Choroid plexus epithelial cell (primary cell): ENCODE results near the gene FALEC.

Experiments
- DNase-seq: peaks from one replicate; pipeline ENCODE4 v3.0.0-alpha.2; 2010; ENCODE audit warnings: low read depth
- H3K4me3 ChIP-seq: 2 replicates; pipeline ENCODE4 v1.5.1; 2011; ENCODE audit warnings: low read depth, mild to moderate bottlenecking, control low read depth, low read length, moderate library complexity
- TF ChIP-seq, protein P1 (sequence below): conservative IDR thresholded peaks from 2 replicates; pipeline ENCODE4 v1.5.1; 2011; ENCODE audit warnings: low read depth, mild to moderate bottlenecking, control low read depth, inconsistent platforms, low read length, moderate library complexity

FALEC gene

DNA sequence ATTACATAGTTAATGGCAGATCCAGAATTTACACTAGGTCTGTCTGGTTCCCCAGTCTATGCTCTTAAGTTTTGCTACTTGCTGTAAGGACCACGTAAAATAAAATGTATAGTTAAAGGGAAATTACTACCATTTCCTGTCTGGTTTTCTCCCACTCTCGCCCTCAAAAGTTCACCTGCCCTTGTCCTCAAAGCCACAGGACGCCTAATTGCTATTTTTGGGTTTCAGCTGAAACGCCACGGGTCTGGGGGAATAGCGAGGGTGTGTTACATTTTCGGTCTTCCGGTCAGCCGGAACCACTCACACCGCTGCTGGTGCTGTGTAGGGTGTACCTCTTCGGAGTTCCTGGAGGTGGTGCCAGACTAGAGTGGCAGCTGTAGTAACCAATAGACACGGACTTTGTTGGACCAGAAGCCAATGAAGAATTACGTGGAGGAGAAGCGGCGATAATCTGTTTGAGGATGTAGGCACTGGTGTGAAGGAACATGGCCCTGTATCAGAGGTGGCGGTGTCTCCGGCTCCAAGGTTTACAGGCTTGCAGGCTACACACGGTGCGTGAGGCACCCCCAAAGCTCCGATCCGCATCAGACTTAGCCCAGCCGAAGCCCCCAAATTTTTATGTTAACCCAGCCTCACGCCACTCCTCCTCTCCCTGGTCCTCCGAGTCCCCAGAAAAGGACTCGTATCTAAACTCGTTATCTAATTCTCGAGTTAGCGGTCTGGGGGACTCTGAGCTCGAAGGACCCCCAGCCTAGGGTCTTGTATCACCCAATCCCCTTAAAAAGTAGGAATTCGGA is 28.4 kb upstream of the FALEC start, which contains the start of gene TARS2:
Gene TARS2, plus strand, starts transcription at position 454 of the 797 bp plus-strand sequence. Its CDS starts 32 bp downstream, at position 486.
- peak; percentile 99 for DNase-seq
- peak within 1 kb of the TSS; percentile 88 for H3K4me3 ChIP-seq
- TF ChIP-seq, protein P1, sequence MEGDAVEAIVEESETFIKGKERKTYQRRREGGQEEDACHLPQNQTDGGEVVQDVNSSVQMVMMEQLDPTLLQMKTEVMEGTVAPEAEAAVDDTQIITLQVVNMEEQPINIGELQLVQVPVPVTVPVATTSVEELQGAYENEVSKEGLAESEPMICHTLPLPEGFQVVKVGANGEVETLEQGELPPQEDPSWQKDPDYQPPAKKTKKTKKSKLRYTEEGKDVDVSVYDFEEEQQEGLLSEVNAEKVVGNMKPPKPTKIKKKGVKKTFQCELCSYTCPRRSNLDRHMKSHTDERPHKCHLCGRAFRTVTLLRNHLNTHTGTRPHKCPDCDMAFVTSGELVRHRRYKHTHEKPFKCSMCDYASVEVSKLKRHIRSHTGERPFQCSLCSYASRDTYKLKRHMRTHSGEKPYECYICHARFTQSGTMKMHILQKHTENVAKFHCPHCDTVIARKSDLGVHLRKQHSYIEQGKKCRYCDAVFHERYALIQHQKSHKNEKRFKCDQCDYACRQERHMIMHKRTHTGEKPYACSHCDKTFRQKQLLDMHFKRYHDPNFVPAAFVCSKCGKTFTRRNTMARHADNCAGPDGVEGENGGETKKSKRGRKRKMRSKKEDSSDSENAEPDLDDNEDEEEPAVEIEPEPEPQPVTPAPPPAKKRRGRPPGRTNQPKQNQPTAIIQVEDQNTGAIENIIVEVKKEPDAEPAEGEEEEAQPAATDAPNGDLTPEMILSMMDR: peak; percentile 38

DNA sequence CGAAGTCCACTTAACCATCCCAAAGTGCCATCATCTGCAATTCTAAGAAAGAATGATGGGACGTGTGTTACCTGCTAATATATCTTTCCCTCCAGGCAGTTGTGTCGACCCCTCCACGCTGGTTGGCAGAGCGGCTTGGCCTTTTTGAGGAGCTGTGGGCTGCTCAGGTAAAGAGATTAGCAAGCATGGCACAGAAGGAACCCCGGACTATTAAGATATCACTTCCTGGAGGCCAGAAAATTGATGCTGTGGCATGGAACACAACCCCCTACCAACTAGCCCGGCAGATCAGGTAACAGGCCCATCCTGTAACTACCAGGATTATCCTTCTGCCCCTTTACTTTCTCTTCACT is 27.8 kb upstream of the FALEC start:
- no peak for DNase-seq
- peak overlapping the region; percentile 88 for H3K4me3 ChIP-seq
- TF ChIP-seq, protein P1: no peak

DNA sequence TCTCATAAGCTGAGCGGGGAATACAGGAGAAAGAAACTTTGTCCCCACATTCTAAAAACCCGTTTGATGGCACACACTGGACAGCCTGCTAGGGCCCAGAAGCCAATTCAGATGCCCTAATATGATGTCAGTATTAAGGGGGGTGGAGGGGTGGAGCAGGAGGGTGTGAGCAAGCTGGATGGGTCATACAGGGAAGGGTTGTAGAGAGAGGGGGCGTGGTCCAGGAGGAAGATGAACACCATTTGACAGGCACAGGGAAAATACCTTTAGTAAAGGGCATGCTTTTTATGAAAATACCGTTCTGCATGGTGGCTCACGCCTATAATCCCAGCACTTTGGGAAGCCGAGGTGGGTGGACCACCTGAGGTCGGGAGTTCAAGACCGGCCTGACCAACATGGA is 22.4 kb upstream of the FALEC start:
- DNase-seq: no peak
- TF ChIP-seq, protein P1: no peak
- H3K4me3 ChIP-seq: no peak overlapping the region

DNA sequence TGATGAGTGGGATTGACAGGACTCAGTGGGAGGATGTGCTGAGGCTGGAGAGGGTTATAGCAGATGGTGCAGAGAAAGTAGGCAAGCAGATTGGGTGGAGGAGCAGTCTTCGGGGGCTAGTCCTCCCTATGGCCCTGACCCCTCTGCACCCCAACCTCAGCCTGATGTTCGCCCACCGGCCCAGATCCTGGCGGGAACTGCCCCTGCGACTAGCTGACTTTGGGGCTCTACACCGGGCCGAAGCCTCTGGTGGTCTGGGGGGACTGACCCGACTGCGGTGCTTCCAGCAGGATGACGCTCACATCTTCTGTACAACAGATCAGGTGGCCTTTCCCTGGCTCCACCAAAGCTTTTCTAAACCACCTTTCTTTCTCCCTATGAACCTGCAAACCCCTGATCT is 17.2 kb upstream of the FALEC start:
- TF ChIP-seq, protein P1: no peak
- no peak overlapping the region for H3K4me3 ChIP-seq
- no peak for DNase-seq

DNA sequence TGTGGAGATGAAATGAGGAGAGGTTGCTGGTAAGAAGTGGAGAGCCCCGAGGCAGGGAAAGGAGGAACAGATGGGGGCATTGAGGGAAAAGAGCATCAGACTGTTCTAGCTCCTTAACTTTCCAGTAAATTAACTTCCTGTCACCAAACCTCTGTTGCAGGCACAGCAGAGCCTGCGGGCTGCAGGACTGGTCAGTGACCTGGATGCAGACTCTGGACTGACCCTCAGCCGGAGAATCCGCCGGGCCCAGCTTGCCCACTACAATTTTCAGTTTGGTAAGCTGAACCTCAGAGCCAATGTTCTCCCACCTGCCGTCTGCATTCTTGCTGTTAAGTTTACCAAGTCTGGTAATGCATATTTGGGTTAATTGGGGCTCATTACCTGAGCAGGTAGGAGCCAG is 10.1 kb upstream of the FALEC start:
- TF ChIP-seq, protein P1: no peak
- H3K4me3 ChIP-seq: no peak overlapping the region
- no peak for DNase-seq

DNA sequence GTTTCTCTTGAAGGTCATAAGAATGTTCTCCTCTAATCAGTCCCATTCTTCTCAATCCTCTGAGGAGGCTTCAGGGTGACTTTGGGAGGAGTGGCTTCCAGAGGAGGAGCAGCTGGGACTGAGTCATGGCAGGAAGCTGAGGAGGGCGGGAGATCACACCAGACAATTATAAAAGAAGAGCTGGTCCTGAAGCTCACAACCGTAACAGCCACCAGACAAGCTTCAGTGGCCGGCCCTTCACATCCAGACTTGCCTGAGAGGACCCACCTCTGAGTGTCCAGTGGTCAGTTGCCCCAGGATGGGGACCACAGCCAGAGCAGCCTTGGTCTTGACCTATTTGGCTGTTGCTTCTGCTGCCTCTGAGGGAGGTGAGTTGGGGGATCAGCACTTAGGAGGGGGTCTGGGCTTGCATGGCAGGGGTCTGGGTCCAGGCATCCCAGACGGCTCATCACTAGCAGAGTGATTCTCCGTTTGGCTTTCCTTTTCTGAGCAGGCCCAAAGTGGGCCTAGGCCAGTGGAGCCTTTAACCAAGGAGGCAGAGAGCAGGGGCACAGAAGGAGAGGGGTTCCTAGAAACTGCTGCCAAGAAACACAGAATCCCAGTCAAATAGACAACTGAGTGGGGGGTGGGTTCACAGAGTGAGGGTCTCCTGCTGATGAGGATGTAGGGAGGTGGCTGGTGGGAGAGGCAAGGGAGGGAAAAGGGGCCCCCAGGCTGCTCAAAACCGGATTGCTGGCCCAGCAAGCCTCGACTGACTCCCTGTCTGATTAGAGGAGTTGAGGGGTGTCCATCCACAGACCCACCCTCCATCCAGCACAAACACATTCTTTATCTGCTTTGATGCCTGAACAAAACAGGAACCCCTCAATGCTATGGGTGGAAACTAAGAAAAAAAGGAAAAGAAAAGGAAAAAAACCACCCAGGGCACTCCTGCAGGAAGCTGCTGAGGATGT is 7.4 kb upstream of the FALEC start, which contains the start of gene ECM1:
Gene ECM1, plus strand, starts transcription at position 198 of the 953 bp plus-strand sequence. Its CDS starts 101 bp downstream, at position 299.
- TF ChIP-seq, protein P1: no peak
- peak; percentile 86 for DNase-seq
- H3K4me3 ChIP-seq: peak within 1 kb of the TSS; percentile 44
